Measurements from ENCODE around the gene RHCG.
"Not testable (repeated sequence)": the region's sequence is repeated elsewhere in the genome, so short reads cannot be mapped to it uniquely, and the experiment has no call there.

The RHCG gene

DNA sequence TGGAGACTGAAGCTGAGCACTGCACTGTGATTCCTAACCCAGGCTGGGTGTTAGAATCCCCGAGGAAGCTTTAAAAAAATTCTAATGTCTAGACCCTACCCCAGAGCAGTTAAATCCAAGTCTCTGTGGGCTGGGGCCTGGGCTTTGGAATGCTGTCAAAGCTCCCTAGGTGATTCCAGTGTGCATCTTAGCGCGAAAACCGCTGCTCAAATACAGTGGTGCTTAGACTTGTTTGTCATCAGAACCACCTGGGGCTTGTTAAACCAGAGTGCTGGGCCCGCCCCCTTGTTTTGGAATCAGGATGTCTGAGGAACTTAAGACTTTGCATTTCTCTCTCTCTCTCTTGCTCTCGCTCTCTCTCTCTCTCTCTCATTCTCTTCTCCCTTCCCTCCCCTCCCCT lies 20.7 kb downstream of the RHCG start:
- no peak for DNase-seq

DNA sequence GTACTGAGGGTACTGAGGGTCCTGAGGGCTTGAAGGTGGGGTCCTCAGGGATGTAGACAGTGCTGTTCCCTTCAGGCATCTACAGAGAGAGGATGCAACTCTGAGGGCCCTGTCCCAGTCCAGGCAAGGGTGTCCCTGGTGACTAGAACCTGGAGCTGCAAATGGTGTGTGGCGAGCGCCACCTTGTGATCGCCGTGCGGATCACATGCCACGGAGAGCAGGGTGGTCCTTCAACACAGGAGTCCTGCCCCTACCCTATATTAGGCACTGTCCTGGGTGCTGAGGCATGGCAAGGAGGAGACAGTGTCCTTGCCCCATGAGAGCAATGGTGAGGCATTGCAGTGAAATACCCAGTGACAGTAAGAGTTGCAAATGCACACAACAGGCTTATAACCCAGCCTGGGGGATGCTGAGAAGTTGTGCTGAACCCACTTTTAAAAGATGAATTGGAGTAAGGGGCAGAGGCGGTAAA lies 23.6 kb downstream of the RHCG start:
- no peak for DNase-seq

DNA sequence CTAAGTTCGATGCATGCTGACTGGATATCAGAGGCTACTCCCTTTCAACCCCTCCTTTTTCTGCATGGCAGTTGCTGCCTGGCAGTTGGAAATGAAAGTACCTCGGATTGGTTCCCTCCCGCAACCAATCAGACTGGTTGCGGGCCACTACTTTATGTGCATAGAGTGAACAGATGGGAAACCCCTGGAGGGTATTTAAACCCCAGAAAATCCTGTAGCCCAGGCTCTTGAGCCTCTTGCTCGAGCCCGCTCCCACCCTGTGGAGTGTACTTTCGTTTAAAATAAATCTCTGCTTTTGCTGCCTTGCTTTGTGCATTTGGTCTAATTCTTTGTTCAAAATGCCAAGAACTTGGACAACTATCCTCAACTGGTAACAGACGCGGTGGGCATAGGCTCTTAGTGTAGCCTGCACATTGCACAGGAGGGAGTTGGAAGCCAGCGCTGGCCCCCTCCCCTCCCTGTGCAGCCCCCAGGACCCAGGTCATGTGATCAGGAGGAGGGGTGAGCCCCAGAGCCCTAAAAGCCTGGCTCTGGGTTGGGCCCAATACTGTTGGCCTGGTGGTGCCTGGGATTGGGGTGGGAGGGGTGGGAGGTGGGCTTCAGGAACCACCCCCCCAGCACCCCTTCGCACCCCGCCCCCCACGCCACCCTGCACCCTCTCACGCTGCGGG lies 26.8 kb downstream of the RHCG start:
- DNase-seq: no peak

DNA sequence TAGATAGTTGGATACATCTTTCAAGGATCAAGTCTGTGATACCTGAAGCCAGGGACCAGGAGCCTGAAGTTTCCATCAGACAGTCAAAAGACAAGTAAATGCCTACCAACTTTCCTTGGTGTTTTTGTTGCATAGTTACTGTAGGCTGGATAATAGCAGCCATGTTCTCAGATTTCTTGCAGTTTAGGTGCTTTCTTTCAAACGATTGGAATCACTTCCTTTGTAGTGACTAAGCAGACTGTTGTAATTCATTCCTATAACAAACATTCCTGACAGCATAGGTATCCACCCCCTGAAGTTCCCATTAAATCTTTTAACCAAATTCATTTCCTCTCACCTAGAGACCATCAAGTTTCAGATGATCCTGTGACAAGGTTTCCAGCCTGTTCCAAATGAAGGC lies 27.6 kb downstream of the RHCG start:
- not testable (repeated sequence) for DNase-seq

DNA sequence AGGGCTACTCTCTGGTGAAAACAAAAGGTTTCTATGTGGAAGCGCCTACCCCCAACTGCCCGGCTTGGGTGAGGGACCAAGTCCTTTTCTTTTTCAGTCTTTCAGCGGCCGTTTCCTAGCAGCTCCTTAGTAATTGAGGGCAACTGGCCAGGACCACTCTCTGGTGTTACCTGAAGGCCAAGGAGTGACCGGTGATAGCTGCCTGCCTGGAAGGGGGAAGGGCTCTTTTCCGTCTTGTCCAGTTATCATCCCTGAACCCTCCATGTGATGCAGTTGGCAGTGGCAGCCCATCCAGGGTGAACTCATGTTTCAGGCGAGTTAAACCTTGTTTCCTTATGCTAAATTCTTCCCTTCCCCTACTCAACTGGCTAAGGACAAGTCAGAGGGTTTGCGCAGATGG lies 33.3 kb downstream of the RHCG start:
- no peak for DNase-seq

DNA sequence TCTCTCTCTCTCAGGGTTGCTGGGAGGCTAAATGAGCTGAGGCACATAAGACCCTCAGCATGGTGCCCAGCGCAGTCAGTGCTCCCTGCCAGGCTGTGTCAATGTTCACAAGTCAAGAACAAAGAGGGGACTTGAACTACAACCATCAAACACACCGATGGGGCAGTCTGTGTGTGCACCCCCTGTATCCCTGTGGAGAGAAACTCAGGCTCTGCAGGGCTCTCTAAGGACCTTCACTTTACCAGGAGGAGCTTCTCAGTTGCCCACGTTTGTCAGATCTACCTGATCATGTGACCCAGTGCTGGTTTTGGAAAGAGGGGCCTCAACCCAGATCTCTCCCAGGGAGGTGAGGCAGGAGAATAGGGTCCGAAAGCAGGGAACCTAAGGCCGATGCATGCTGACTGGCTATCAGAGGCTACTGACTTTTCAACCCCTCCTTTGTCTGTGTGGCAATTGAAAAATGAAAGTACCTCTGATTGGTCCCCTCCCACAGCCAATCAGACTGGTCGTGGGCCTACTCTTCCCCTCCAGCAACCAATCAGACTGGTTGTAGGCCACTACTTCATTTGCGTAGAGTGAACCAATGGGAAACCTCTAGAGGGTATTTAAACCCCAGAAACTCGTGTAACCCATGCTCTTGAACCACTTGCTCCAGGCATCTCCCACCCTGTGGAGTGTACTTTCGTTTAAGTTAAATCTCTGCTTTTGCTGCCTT lies 34.0 kb downstream of the RHCG start:
- DNase-seq: no peak

DNA sequence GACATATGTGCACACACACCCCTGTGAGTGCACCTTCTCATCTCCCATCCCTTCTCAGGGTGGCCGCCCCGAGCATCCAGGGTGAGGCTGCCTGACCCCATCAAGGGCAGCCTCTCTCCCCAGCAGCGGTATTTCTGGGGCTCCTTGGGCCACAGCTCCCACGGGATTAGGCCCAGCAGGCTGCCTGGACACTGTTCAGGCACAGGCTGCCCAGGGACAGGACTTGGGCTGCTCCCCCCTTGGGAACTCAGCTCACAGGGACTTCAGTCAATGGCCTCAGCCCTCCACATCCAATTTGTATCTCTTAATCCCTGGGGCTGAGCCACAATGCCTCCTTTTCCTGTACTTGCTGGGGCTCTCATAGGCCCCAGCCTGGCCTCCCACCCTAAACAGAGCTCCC lies 35.0 kb downstream of the RHCG start:
- DNase-seq: no peak

DNA sequence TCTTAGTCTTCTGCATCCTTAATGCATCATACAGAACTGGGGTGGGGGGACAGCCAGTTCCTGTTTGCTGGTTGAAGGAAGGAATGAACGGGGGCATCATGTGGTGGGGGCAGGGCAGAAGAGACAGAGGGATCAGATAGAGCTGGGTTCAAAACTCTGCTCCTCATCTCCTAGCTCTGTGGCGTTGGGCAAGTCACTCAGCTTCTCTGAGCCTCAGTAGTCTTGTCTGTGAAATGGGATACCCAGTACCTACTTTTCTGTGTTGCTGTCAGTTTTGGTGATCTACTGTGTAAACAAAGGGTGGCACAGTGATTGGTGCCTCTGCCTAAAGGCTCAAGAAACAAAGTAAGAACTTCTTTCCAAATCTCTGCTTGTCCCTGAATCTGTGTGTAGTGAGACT lies 36.3 kb downstream of the RHCG start:
- DNase-seq: no peak

DNA sequence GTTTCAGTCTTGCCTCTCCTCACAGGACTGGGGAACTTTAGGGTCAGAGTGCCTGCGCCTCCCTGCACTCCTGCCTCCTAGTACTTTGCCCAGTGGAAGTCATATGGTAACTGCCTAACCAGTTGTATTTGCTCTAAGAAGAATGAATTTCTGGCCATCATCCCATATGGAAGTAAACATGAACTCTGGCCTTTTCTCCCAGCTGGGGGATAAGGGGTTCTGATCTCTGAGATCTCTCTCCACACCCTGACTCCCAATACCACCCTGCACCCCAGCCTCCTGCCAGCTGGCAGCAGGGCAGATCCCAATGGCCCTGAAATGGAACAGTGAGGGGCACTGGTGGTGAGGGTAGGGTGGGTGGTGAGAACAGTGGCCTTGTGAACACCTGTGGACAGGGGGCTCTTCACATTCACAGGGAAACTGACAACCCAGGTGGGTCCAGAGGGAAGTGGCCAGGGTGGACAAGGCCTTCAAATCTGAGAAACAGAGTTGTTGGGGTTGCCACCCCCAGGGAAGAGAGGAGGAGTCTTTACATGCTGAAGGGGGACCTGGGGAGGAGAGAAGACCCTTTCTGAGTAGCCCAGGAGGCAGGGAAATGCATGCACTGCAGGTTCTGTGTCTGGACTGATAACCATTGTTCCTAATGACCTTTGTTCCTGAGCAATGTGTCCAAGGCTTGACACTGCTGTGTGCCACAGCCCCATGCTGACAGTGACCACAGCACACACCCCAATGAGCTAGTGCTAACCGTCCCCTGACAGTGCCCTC lies 36.9 kb downstream of the RHCG start:
- no peak for DNase-seq

DNA sequence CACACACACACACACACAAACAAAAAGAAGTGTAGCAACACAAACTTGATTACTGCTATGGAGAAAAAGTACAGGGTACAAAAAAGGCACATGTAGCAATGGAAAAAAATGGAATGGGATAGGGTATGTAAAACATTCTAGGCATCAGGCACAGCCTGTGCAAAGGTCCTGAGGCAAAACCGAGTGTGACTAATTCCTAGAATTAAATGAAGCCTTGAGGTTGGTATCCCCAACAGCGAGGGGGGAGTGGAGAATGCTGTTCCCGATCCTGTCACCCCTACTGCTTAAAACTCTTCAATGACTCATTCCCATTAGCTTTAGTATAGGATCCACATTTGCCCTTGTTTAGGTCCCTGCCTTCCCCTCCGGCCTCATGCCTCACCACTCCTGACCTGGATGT lies 37.9 kb downstream of the RHCG start:
- no peak for DNase-seq

DNA sequence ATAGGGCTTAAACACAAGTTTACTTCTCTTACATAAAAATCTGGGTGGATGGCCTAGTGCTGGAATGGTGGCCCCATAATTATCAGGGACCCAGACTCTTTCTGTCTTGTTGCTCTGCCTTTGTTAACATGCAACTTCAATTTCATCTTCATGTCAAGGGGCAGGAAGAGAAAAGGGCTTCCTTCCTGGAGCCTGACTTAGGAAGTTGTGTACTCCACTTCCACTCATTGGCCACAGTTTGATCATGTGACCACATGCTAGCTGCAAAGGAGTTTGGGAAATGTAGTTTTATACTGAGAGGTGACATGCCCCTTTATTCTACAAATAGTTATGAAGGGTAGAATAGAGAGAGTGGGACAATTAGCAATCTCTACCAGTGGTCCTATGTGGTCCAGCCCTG lies 39.3 kb downstream of the RHCG start:
- DNase-seq: no peak

DNA sequence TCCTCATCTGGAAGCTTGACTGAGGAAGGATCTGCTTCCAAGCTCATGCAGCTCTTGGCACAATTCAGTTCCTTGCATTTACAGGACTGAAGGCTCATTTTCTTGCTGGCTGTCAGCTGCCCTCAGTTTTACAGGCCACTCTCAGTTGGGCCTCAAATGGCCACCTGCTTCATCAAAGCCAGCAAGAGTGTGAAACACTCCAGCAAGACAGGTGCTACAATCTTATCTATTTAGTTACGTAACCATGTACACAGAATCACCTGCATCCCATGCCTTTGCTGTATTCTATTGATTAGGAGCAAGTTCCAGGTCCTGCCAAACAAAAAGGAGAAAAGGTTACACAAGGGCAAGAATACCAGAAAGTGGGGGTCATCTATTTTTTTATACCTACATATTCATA lies 40.8 kb downstream of the RHCG start:
- no peak for DNase-seq

DNA sequence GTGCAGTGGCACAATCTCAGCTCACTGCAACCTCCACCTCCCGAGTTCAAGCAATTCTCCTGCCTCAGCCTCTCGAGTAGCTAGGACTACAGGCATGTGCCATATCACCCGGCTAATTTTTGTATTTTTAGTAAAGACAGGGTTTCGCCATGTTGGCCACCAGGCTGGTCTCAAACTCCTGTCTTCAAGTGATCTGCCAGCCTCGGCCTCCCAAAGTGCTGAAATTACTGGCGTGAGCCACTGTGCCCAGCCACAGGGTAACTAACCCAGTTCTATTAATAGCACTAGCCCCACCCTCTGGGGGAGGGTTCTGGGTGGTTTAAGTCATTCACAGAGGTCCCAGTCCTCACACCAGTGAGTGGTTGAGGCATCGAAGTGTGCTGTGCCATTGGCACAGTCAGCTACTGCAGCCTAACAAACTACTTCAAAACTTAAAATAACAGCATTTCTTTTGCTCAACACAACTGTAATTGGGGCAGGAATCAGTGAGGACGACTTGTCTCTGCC lies 44.0 kb downstream of the RHCG start:
- no peak for DNase-seq

DNA sequence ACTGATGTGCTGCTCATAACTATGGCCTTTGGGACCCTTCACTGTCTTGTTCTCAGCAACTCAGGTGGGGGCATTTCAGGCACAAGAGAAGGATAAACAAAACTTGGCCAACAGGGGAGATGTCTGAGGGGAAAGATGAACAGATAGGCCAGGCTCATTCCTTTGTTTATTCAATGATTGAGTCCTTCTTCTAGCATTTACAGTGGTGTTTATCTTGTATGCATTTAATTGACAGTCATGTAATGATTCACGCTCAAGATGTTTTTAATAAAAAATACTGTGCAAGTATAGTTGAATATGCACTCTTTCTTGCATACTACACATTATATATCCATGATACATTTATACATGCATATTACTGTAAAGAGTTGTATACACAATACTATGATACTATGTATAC lies 44.5 kb downstream of the RHCG start:
- DNase-seq: no peak

DNA sequence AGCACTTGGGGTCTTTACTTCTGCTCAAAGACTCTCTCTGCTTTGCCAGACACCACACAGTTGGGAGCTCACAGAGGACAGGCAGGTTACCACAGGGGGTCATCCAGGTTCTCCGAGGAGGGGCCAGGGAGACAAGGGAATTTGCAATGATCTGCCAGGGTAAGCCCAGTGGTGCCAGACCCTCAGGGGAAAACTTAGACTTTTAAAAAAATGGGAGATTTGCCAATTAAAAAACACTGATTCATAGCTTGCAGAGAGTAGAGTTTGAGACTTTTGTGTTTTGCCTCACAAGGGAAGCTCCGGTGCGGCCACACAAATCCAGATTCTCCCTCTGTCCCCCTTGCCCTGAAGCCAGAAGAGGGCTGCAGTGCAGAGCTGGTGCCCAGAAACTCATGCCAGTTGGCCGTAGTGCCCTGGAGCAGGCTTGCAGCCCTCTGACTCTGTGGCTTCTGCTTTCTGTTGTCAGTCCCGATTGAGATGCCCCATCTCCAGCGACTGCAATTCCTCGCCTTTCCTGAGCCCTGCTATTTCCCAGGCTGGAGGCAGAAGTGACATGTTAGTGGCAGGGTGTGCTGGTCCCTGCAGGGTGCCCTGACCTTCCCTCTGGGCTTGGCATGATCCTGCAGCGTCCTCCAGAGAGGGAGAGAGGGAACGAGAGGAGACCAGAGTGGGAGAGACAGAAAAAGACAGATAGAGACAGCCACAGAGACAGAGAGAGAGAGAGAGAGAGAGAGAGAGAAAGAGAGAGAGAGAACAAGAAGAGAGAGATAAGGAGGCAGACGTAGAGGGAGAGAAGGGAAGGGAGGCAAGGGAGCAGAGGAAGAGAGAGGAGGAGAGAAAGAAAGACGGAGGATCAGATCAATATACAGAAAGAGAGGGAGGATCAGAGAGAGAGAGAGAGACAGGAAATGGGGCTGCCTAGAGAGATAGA lies 46.0 kb downstream of the RHCG start:
- DNase-seq: no peak

DNA sequence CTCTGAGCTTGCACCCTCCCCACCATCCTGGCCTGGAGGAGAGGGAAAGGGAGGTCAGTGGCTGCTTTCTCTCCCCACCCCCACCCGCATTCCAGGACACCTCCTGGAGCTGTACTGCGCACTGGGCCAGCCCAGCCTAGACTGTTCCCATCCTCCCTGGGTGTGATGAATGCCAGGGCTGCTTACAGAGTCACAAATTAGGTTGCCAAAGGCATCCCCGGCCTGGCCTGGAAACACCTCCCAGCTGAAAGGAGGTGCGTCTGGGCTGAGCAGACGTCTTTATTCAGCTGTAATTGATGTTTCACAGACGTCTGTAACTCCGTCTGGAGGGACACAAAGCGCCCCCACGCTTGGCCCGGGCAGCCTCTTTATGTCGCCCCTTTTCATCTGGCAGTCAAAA lies 47.6 kb downstream of the RHCG start:
- DNase-seq: no peak

DNA sequence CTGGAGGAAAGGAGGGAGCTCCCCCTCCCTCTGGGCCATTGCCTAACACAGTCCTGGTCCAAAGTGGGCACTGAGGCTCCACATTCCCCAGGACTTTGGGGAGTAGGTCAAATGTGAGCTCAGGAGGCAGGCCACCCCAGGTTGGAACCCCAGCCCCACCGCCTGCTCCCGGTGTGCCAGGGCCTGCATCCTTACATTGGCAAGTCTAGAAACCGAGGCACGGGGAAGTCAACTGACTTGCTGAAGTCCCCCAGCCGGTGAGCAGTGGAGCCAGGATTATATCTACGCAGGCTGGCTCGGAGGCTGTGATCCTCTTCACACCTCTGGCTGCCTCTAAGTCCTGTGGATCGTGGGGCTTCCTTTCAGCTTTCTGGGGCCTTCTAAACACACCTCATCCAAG lies 48.7 kb downstream of the RHCG start:
- no peak for DNase-seq

DNA sequence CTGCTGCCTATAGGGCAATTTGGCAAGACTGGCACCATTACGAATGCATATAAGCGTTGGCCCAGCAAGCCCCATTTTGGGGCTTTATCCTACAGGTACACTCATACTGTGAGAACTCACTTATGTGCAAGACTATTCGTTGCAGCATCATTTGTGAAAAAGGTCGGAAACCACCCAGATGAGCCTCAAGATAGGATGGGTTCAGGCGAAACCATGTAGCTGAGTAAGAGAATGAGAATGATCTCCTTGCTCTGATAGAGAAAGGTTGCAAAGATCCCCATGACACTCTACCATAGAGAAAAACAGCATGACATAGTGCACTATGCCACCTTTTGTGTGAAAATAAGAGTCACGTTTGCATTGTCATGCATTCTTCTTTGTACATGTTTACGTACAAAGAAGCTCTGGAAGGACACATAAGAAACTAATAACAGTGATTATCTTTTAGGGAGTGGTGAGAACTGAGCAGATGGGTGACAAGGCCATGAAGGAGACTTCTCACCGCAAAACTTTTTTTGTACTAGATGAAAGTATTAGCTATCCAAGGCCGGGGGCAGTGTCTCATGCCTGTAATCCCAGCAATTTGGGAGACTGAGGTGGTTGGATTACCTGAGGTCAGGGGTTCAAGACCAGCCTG lies 50.0 kb downstream of the RHCG start:
- DNase-seq: no peak

DNA sequence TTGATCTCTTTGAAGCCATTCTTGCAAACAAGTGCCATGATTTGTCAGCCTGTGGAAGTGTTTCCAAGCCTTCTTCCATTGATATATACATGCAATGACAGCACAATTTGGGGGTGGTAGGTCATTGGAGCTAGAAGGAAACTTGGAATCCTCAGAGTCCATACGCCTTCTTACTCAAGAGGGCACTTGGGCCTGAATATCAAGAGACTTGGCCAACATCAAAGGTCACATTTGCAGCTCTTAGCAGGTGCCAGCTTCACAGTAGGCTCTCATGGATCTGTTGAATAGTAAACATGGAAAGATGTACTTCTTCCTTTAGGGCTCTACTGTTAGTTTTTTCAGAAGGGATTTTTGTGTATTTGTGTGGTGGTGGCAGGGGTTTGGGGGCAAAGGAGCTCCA lies 50.9 kb downstream of the RHCG start:
- DNase-seq: no peak

DNA sequence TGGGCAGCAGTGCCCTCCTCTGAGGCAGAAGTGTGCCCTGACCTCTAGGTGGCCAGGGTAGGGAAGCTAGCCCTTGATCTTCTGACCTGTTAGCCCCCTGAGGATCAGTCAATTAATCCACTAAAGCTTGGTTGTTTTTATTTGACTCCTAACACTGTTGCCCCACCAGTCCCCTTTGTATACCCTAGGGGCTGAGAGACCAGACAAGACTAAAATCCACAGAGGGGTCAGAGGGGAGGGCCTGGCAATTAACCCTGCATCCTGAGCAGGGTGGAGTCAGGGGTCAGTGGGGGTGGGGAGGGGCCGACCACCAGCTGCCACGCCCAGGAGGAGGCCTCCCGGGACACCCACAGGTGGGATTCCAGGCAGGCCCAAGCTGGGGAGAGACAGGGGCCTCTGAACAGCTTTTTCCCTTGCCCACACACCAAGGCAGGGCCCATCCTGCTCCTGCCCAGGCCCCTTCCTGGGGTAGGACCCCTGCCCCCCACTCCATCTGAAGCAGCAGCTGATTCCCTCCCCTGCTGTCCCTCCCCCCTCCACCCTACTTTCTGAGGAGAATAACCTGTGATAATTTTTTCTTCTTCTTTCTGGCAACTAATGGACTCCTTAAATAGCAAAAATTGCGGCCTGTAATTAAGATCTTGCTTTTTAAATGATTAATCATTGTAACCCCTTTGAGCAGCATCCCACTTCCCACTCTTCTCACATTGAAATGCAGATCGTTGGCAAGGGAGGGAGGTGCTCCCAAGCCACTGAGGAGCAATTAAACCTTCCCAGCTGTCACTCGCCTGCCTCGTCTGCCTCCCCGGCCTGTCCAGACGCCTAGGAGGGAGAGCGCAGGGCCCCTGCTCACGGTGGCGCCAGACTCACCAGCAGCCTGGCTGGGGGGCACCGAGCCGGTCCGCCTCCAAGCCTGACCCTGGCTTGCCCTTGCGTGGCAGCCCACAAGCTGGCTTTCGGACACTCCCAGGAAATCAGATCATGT lies 51.9 kb downstream of the RHCG start:
- DNase-seq: no peak

DNA sequence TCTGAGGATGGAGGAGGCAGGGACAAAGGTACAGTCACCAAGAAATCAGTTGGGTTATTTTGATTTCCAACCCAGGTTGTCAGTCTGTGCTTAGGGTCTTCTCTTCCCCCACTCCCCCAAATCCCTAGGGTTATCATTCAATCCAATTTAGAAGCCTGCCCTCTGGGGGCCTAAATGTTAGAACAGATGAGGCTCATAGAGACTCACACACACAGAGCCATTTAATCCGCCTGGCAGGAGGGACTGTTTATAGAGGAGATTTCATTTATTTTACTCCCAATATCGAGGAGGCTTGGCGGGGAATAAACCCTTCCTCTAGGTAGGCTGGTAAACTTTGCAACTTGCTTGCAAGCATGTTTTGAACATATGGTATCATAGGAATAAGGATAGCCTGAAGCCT lies 52.8 kb downstream of the RHCG start:
- DNase-seq: no peak
